Caco-2 (cell line): ENCODE results near the gene MYO15B. TPM values are rescaled to one million over a fixed set of nuclear protein-coding genes. Genes with fewer than 3 reads are reported as not detected.

Experiments
- BruUV-seq: library from RNA; stranded (reverse); fragments of 400-500 nt; replicated peaks from 2 replicates; lab custom pipeline; 2021; lab: Mats Ljungman, UMichigan
- CTCF ChIA-PET: fragments of 300-600 bp; sonication (Branson Sonifier 250); formaldehyde crosslinking; loops from one replicate; lab custom pipeline; 2022; ENCODE audit warnings: antibody characterized with exemption; lab: Charles Lee
- POLR2A ChIA-PET: fragments of 300-600 bp; sonication (Branson Sonifier 250); formaldehyde crosslinking; loops from one replicate; lab custom pipeline; 2022; ENCODE audit warnings: antibody characterized with exemption; lab: Charles Lee
- DNase-seq, 2 experiments: peaks; one replicate each; pipeline versions ENCODE4 v3.0.0 to v3.0.0-alpha.2; 2020 to 2022
- H3K27me3 ChIP-seq: replicated peaks from 2 replicates; pipeline ENCODE4 v1.6.0; 2011; ENCODE audit warnings: low read length; ENCODE audit not compliant: control insufficient read depth, insufficient read depth
- H3K36me3 ChIP-seq: 2 replicates; pipeline ENCODE4 v1.5.1; 2011; ENCODE audit warnings: low read length; ENCODE audit not compliant: control insufficient read depth, insufficient read depth
- H3K4me1 ChIP-seq: fragments of 250-450 bp; sonication (Bioruptor Pico); 2 replicates; pipeline ENCODE4 v1.5.1; 2020; ENCODE audit warnings: mild to moderate bottlenecking
- H3K4me3 ChIP-seq: 2 replicates; pipeline ENCODE4 v1.5.1; 2011; ENCODE audit warnings: low read depth, mild to moderate bottlenecking, control low read depth, low read length
- H3K9me3 ChIP-seq: fragments of 250-450 bp; sonication (Bioruptor Pico); 2 replicates; pipeline ENCODE4 v1.5.1; 2020; ENCODE audit warnings: mild to moderate bottlenecking, moderate library complexity
- H3K27ac Mint-ChIP-seq: one replicate; pipeline ENCODE4 v1.8.0; 2022; ENCODE audit warnings: mixed read lengths; ENCODE audit not compliant: unreplicated experiment
- H3K27me3 Mint-ChIP-seq: one replicate; pipeline ENCODE4 v1.8.0; 2022; ENCODE audit warnings: mixed read lengths; ENCODE audit not compliant: insufficient read depth, unreplicated experiment
- H3K36me3 Mint-ChIP-seq: one replicate; pipeline ENCODE4 v1.8.0; 2022; ENCODE audit warnings: mild to moderate bottlenecking, mixed read lengths; ENCODE audit not compliant: insufficient read depth, unreplicated experiment
- H3K4me1 Mint-ChIP-seq: one replicate; pipeline ENCODE4 v1.8.0; 2022; ENCODE audit warnings: low read depth, mixed read lengths; ENCODE audit not compliant: unreplicated experiment
- H3K4me3 Mint-ChIP-seq: one replicate; pipeline ENCODE4 v1.8.0; 2022; ENCODE audit warnings: mild to moderate bottlenecking, moderate library complexity, mixed read lengths; ENCODE audit not compliant: unreplicated experiment
- H3K9me3 Mint-ChIP-seq: one replicate; pipeline ENCODE4 v1.8.0; 2022; ENCODE audit warnings: mixed read lengths; ENCODE audit not compliant: unreplicated experiment
- intact Hi-C: fragments of 100-400 bp; cut with micrococcal nuclease; formaldehyde crosslinking; loops from one replicate; pipeline ENCODE4 v1.10.0; 2022; ENCODE audit not compliant: unreplicated experiment
- total RNA-seq: library from RNA; stranded (reverse); gene quantifications from 2 replicates; pipeline ENCODE4 v1.2.3, GENCODE V29; 2022
- TF ChIP-seq, protein P1 (sequence below), 2 experiments: fragments of 200-600 bp in 1 of 2; IDR thresholded peaks; 1 replicate in 1 of 2; 2 replicates in 1 of 2; pipeline versions ENCODE4 v1.5.1 to v1.8.0; 2011 to 2022; ENCODE audit warnings: antibody characterized with exemption in 1 of 2, control low read depth in 1 of 2, inconsistent platforms in 1 of 2, low read depth in 1 of 2, low read length in 1 of 2, mild to moderate bottlenecking in 1 of 2, moderate library complexity in 1 of 2; ENCODE audit not compliant: insufficient read depth in 1 of 2, severe bottlenecking in 1 of 2, unreplicated experiment in 1 of 2

Gene MYO15B
- total RNA-seq, 1 experiment from 2014 or later: 12.3 TPM

DNA sequence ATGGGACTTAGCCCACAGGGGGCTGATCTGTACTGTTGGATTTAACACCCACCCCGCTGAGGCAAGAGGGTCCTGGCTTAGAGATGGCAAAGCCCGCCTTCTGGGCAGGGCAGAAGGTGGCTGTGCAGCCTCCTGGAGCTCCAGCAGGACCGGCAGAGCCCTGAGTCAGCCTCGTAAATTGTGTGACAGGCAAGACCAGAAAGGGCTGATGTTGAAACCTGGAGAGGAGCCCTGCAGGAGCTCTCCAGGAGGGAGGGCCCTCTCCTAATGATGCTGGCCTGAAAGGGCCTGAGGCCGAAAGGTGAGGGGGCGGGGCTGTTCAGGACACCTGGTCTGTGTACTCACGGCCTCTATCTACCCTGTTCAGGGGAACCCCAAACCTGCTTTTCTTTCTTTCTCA lies 22.5 kb upstream of the MYO15B start:
- Mint-ChIP-seq H3K27me3 (no peaks in the 10 kb centered on the region), H3K27ac (peak overlapping the region; percentile 58), H3K4me3 (no peak overlapping the region), H3K4me1 (no peaks in the 10 kb centered on the region), H3K9me3 (no peaks in the 10 kb centered on the region), H3K36me3 (peaks cover 73% of the 10 kb centered on the region)
- intact Hi-C loops: loop anchor here (2.0 kb wide), 1 partner anchor 34 kb away; no protein-coding TSS in a partner anchor
- H3K36me3 ChIP-seq: peaks cover 4% of the 10 kb centered on the region
- ChIA-PET CTCF (interaction anchor here (1.1 to 2.4 kb wide), 3 partner anchors 23 to 48 kb away, joined by 3 to 17 read pairs (median 5); partner anchors contain the start of gene TSEN54), POLR2A (no interaction called here)
- peaks cover 8% of the 10 kb centered on the region; the same call in 1 of the 2 replicates for H3K4me1 ChIP-seq
- DNase-seq: peak; percentile 79
- BruUV-seq: no TSS peak
- TF ChIP-seq, protein P1, sequence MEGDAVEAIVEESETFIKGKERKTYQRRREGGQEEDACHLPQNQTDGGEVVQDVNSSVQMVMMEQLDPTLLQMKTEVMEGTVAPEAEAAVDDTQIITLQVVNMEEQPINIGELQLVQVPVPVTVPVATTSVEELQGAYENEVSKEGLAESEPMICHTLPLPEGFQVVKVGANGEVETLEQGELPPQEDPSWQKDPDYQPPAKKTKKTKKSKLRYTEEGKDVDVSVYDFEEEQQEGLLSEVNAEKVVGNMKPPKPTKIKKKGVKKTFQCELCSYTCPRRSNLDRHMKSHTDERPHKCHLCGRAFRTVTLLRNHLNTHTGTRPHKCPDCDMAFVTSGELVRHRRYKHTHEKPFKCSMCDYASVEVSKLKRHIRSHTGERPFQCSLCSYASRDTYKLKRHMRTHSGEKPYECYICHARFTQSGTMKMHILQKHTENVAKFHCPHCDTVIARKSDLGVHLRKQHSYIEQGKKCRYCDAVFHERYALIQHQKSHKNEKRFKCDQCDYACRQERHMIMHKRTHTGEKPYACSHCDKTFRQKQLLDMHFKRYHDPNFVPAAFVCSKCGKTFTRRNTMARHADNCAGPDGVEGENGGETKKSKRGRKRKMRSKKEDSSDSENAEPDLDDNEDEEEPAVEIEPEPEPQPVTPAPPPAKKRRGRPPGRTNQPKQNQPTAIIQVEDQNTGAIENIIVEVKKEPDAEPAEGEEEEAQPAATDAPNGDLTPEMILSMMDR (IDR thresholded peaks at IDR 0.05; ENCODE audit: insufficient read depth in 1 of 2, low read depth in 1 of 2, low read length in 1 of 2, severe bottlenecking in 1 of 2, unreplicated experiment in 1 of 2): no peak
- H3K9me3 ChIP-seq: no peaks in the 10 kb centered on the region
- H3K4me3 ChIP-seq: no peak overlapping the region
- H3K27me3 ChIP-seq: no peaks in the 10 kb centered on the region

- ChIA-PET POLR2A (no interaction called here), CTCF (interaction anchor here (1.1 to 2.4 kb wide), 3 partner anchors 23 to 49 kb away, joined by 3 to 17 read pairs (median 5); partner anchors contain the start of gene TSEN54)
- Mint-ChIP-seq H3K36me3 (peaks cover 77% of the 10 kb centered on the region), H3K9me3 (no peaks in the 10 kb centered on the region), H3K4me3 (no peak overlapping the region), H3K27ac (peak overlapping the region; percentile 58), H3K27me3 (no peaks in the 10 kb centered on the region), H3K4me1 (no peaks in the 10 kb centered on the region)
- H3K4me3 ChIP-seq: no peak overlapping the region
- intact Hi-C loops: loop anchor here (2.0 kb wide), 1 partner anchor 35 kb away; no protein-coding TSS in a partner anchor
- DNase-seq: no peak
- H3K4me1 ChIP-seq: peaks cover 8% of the 10 kb centered on the region; the same call in 1 of the 2 replicates
- TF ChIP-seq, protein P1 (IDR thresholded peaks at IDR 0.05; ENCODE audit: insufficient read depth in 1 of 2, low read depth in 1 of 2, low read length in 1 of 2, severe bottlenecking in 1 of 2, unreplicated experiment in 1 of 2): no peak
- no peaks in the 10 kb centered on the region for H3K9me3 ChIP-seq
- H3K36me3 ChIP-seq: peaks cover 4% of the 10 kb centered on the region
- no peaks in the 10 kb centered on the region for H3K27me3 ChIP-seq
- TSS peak; percentile 16 for BruUV-seq
Measured at GRCh38 chr17:75565618-75566017, 22.0 kb upstream of the MYO15B start.

DNA sequence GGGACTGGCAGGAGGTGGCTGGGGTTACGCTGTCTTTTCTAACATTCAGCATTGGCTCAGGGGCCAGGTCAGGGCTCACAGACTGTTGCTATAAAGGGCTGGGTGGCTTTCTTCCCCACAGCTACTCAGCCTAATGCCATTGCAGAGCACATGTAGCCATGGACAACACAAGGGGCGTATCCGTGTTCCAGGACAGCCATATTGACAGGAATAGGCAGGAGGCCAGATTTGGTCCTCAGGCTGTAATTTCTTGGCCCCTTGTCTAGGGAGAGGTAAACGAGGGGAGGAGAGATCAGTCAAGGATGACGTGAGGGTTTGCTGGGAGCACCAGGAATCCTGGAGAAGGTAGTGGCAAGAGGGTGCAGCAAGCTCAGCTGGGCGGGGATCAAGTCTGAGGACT lies 21.2 kb upstream of the MYO15B start:
- Histone ChIP-seq H3K27me3 (no peaks in the 10 kb centered on the region), H3K36me3 (peaks cover 4% of the 10 kb centered on the region), H3K4me3 (no peak overlapping the region), H3K4me1 (peaks cover 8% of the 10 kb centered on the region; the same call in 1 of the 2 replicates), H3K9me3 (no peaks in the 10 kb centered on the region)
- intact Hi-C loops: no loop called here
- Mint-ChIP-seq H3K27me3 (no peaks in the 10 kb centered on the region), H3K27ac (peak overlapping the region; percentile 58), H3K9me3 (no peaks in the 10 kb centered on the region), H3K4me1 (no peaks in the 10 kb centered on the region), H3K36me3 (peaks cover 78% of the 10 kb centered on the region), H3K4me3 (no peak overlapping the region)
- POLR2A ChIA-PET: no interaction called here
- CTCF ChIA-PET: interaction anchor here (2.4 kb wide), 1 partner anchor 50 kb away, joined by 17 read pairs; the partner anchor contains the start of gene TSEN54
- no peak for DNase-seq
- no TSS peak for BruUV-seq
- TF ChIP-seq, protein P1 (IDR thresholded peaks at IDR 0.05; ENCODE audit: insufficient read depth in 1 of 2, low read depth in 1 of 2, low read length in 1 of 2, severe bottlenecking in 1 of 2, unreplicated experiment in 1 of 2): no peak
